ENCODE measurements around the gene SSTR3. TPM values are rescaled to one million over a fixed set of nuclear protein-coding genes. Genes with fewer than 3 reads are reported as not detected.
"Not testable (repeated sequence)": the region's sequence is repeated elsewhere in the genome, so short reads cannot be mapped to it uniquely, and the experiment has no call there.

SSTR3 gene
- total and polyA plus RNA-seq, 11 donors: 0.07 TPM; not detected in 10

GRCh38 chr22:37204045-37204655, 8.1 kb downstream of the SSTR3 start:
- no peaks in the 10 kb centered on the region for H3K27me3 ChIP-seq

GRCh38 chr22:37203354-37204044, 8.8 kb downstream of the SSTR3 start:
- H3K4me1 ChIP-seq: peaks cover 0 to 10% (median 4%) of the 10 kb centered on the region in 12 donors
- H3K36me3 ChIP-seq: no peaks in the 10 kb centered on the region
- H3K27ac ChIP-seq: no peak overlapping the region
- TF ChIP-seq CTCF (IDR thresholded peaks at IDR 0.05) (no peak), POLR2A (IDR thresholded peaks at IDR 0.05) (no peak)
- DNase-seq (no peak), ATAC-seq (no peak)
- H3K9me3 ChIP-seq: no peaks in the 10 kb centered on the region
- WGBS, 4 donors: 84 to 92% (median 86%) methylated on average over 13 to 16 of the region's 16 CpGs
- H3K4me3 ChIP-seq: no peak overlapping the region
- intact Hi-C loops (cut with DNase I): loop anchor here in 2 of 10 donors (2.0 kb wide), 2 partner anchors 75 to 127 kb away; no protein-coding TSS in a partner anchor
- H3K27me3 ChIP-seq: no peaks in the 10 kb centered on the region

More at GRCh38 chr22:37204045-37204655, 8.1 kb downstream of the SSTR3 start:
- no peak overlapping the region for H3K4me3 ChIP-seq
- 78 to 87% (median 80%) methylated on average over 3 to 5 of the region's 5 CpGs for WGBS, 4 donors
- DNase-seq (no peak), ATAC-seq (no peak)
- H3K36me3 ChIP-seq: no peaks in the 10 kb centered on the region
- no peak overlapping the region for H3K27ac ChIP-seq
- TF ChIP-seq CTCF (IDR thresholded peaks at IDR 0.05): no peak
- no peak for TF ChIP-seq POLR2A (IDR thresholded peaks at IDR 0.05)
- H3K9me3 ChIP-seq: no peaks in the 10 kb centered on the region
- intact Hi-C loops (cut with DNase I): loop anchor here in 1 of 10 donors (2.0 kb wide), 1 partner anchor 75 kb away; no protein-coding TSS in a partner anchor
- H3K4me1 ChIP-seq: peaks cover 0 to 7% (median 4%) of the 10 kb centered on the region in 12 donors

DNA sequence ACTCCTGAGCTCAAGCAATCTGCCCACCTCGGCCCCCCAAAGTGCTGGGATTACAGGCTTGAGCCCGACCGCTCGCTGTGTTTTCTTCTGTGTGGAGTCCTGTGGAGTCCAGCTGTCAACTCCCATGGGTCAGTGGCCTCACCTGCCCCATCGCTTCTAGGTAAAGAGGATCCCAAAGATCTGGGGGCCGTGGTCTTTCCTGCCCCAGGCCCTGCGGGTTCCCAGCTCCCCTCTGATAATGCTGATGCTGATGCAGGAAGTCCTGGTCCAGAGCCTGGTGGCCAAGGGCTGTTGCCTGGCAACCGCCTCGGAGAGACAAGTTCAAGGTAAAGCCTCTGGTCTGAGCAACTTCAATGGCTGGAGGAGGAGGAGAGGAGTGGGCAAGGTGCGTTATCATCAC, 9.6 kb downstream of the SSTR3 start:
- TF ChIP-seq POLR2A (IDR thresholded peaks at IDR 0.05): no peak
- H3K27me3 ChIP-seq: no peaks in the 10 kb centered on the region
- H3K4me3 ChIP-seq: no peak overlapping the region
- H3K9me3 ChIP-seq: no peaks in the 10 kb centered on the region
- peaks cover 6 to 18% (median 11%) of the 10 kb centered on the region in 12 donors for H3K4me1 ChIP-seq
- DNase-seq (peak in 1 of 5 donors; percentile 11), ATAC-seq (no peak)
- no peak overlapping the region for H3K27ac ChIP-seq
- intact Hi-C loops (cut with DNase I): loop anchor here in 1 of 10 donors (2.0 kb wide), 1 partner anchor 126 kb away; no protein-coding TSS in a partner anchor
- 83 to 97% (median 88%) methylated on average over 6 to 10 of the region's 10 CpGs for WGBS, 4 donors
- H3K36me3 ChIP-seq: no peaks in the 10 kb centered on the region

- H3K4me1 ChIP-seq: peaks cover 11 to 24% (median 18%) of the 10 kb centered on the region in 12 donors
- no peaks in the 10 kb centered on the region for H3K36me3 ChIP-seq
- TF ChIP-seq POLR2A (IDR thresholded peaks at IDR 0.05) (no peak), CTCF (IDR thresholded peaks at IDR 0.05) (no peak)
- DNase-seq (no peak), ATAC-seq (no peak)
- no peak overlapping the region for H3K4me3 ChIP-seq
- H3K9me3 ChIP-seq: no peaks in the 10 kb centered on the region
- H3K27me3 ChIP-seq: no peaks in the 10 kb centered on the region
- 87 to 96% (median 92%) methylated on average over 4 to 5 of the region's 5 CpGs for WGBS, 4 donors
- no peak overlapping the region for H3K27ac ChIP-seq
- intact Hi-C loops (cut with DNase I): loop anchor here in 1 of 10 donors (2.0 kb wide), 1 partner anchor 125 kb away; no protein-coding TSS in a partner anchor
These were observed 10.2 kb downstream of the SSTR3 start for GRCh38 chr22:37202001-37202555.

- not testable (repeated sequence) for H3K27ac ChIP-seq, DNase-seq, H3K4me3 ChIP-seq, ATAC-seq, H3K27me3 ChIP-seq, H3K36me3 ChIP-seq, H3K9me3 ChIP-seq
- H3K4me1 ChIP-seq: peaks cover 12 to 31% (median 24%) of the 10 kb centered on the region in 12 donors
- 95 to 97% (median 97%) methylated on average over 6 of the region's 6 CpGs for WGBS, 4 donors
- intact Hi-C loops (cut with DNase I): loop anchor here in 3 of 10 donors (2.0 kb wide), 2 partner anchors 123 to 421 kb away; no protein-coding TSS in a partner anchor
These were observed 10.8 kb downstream of the SSTR3 start for GRCh38 chr22:37201443-37201820.
